ENCODE measurements around the gene MCC. TPM values are rescaled to one million over a fixed set of nuclear protein-coding genes. Genes with fewer than 3 reads are reported as not detected.
A peak's percentile ranks its signal among the peaks of the same experiment; 100 is the strongest.
"Not testable (repeated sequence)": the region's sequence is repeated elsewhere in the genome, so short reads cannot be mapped to it uniquely, and the experiment has no call there.

Gene MCC
- total and polyA plus RNA-seq, 5 experiments from 2014 or later, result 1.2 to 4.6 (median 2.0) TPM

DNA sequence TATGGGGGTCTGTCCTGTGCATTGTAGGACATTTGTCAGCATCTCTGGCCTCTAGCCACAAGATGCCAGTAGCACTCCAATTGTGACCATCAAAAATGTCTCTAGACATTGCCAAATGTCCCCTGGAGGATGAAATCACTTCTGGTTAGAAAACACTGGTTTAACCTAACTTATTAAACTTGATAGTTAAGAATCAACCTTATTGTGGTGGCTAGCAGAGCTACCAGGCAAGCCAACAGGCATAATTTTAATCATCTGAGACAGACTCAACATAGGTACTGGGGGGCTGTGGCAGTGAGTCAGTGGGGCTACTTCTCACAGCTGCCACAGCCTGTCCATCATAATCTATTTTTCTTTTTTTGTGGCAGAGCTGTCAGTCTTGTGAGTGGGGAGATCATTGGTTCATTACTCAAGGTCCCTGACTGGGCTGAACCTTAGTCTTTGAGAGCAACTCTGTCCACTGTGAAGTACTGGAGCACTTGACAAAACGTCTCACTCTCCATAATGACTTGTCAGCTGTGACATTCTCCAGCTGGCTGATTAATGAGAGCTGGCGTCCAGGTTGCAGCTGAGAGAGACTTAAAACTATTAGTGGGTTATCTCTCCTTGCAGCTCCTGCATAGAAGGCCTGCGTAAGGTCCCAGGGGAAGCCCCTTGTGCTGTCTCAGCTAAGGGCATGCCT, 403.7 kb downstream of the MCC start:
- peaks cover 0 to 49% (median 3%) of the 10 kb centered on the region in 3 donors for H3K36me3 Mint-ChIP-seq
- ATAC-seq (no peak), DNase-seq (no peak)
- peaks cover 0 to 8% (median under 1%) of the 10 kb centered on the region in 4 donors for H3K4me1 Mint-ChIP-seq
- no peak overlapping the region for H3K27ac Mint-ChIP-seq
- POLR2A ChIA-PET, result no interaction called here
- H3K9me3 Mint-ChIP-seq, result no peaks in the 10 kb centered on the region
- peaks cover 0 to 3% (median 0%) of the 10 kb centered on the region in 5 donors for H3K27me3 Mint-ChIP-seq
- H3K4me3 Mint-ChIP-seq, result no peak overlapping the region

DNA sequence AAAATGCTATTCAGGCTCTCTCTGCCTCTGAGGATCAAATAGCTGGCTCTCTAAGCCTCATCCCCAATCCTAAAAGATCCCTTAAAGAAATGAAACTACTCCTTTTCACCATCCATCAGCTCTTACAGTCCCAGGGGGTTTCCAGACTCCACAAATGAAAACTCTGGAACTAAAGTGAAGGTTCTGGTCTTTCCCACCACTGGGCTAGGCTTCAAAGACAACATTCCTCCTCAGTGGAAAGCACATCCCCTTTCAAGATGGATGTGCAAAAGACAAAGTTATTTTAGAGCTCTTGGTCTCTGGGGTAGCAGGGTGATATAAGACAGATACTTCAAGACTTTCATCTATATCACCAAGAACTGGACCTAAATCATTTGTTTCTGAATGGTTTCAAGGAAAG, 404.8 kb downstream of the MCC start:
- Mint-ChIP-seq H3K4me3 (no peak overlapping the region), H3K36me3 (peaks cover 0 to 53% (median 7%) of the 10 kb centered on the region in 3 donors), H3K27me3 (peaks cover 0 to 3% (median 0%) of the 10 kb centered on the region in 5 donors), H3K4me1 (peaks cover 0 to 6% (median 0%) of the 10 kb centered on the region in 4 donors), H3K27ac (peak overlapping the region in 1 of 10 donors; percentile 55), H3K9me3 (peaks cover 0 to 6% (median 0%) of the 10 kb centered on the region in 9 donors)
- DNase-seq, result no peak
- POLR2A ChIA-PET, result no interaction called here
- no peak for ATAC-seq

DNA sequence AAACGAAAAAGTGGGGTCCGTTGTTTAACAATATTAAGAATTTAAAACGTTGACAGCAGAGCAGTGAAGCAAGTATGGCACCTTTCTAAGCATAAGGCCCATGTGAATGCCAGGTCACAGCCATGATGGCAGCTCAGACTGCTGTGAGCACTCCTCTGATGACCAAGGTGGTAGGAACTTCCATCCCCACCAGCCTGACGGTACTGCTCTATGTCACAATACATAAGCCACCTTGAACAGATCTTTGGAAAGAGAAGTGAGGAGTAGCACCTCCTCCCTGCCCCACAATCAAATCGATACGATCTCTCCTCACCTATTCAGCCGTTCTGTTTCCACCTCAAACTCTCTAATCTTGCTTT, 405.7 kb downstream of the MCC start:
- peaks cover 0 to 8% (median 2%) of the 10 kb centered on the region in 9 donors for H3K9me3 Mint-ChIP-seq
- H3K27me3 Mint-ChIP-seq, result peaks cover 0 to 3% (median 0%) of the 10 kb centered on the region in 5 donors
- DNase-seq (no peak), ATAC-seq (no peak)
- no peak overlapping the region for H3K4me3 Mint-ChIP-seq
- POLR2A ChIA-PET, result no interaction called here
- peaks cover 0 to 5% (median 1%) of the 10 kb centered on the region in 4 donors for H3K4me1 Mint-ChIP-seq
- peaks cover 0 to 57% (median 7%) of the 10 kb centered on the region in 3 donors for H3K36me3 Mint-ChIP-seq
- peak overlapping the region in 1 of 10 donors; percentile 41 for H3K27ac Mint-ChIP-seq

DNA sequence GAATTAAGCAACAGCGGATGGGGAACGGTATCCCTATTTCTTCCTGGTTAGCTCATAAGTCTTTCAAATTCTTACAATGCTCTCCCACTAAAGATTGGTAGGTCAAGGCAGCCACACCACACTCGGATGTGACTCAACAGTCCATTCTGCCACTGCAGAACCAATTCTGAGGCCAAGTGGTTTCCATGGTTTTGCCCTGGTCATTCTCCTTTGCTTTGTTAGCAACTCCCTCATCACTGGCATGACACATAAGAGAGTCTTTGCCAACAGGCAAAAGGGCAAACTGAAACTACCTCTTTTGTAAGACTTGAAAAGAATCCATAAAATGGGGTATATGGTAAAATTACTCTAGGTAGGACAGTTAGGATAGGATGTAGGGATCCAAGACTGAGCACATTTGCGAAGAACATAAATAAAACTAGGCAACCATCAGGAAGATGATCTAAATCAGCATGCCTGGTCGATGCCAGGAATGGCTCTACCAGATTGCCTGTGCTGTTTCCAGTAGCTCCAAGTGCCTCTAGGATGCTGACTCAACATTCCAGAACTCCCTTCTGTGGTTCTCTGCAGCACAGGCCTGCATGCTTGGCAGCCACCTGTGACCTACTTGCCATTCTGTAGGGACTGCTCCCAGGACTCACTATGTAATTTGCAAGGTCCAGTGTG, 406.2 kb downstream of the MCC start:
- POLR2A ChIA-PET, result no interaction called here
- H3K9me3 Mint-ChIP-seq, result peaks cover 0 to 13% (median 4%) of the 10 kb centered on the region in 9 donors
- peaks cover 0 to 3% (median 0%) of the 10 kb centered on the region in 5 donors for H3K27me3 Mint-ChIP-seq
- H3K4me3 Mint-ChIP-seq, result no peak overlapping the region
- no peak overlapping the region for H3K27ac Mint-ChIP-seq
- H3K36me3 Mint-ChIP-seq, result peaks cover under 1 to 62% (median 7%) of the 10 kb centered on the region in 3 donors
- ATAC-seq (no peak), DNase-seq (no peak)
- H3K4me1 Mint-ChIP-seq, result peaks cover 0 to 9% (median 4%) of the 10 kb centered on the region in 4 donors

DNA sequence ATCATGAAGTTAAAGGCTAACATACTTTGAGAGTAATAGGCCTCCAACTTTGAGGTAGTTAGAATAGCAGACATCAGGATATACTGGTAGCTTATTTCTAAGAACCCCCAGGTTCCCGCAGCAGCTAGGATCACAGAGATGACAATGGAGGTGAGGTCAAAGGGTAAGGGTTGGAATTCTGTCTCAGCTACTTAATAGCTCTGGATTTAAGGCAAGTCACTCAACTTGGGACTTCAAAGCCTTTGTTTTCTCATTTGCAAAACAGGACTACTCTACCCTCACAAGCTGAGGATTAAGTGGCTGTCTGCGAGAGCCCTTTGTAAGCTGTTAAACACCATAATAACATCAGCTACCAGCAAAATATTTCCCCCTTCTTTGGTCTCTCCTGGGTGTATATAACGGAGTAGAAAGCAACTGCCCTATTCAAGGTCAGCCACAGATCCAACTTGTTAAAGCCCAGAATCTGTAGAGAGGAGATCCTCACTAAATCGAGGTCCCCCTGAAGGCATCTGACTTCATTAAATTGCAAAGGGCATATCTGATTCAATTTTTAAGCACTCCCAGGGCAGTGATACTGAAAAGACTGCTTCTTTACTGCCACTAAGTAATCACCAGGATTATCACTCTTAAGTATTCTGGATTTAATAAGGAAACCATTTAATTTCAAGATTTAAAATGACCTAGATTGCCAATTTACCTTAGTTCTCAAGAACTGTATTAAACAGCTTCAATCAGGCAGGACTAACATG, 407.0 kb downstream of the MCC start:
- ATAC-seq, result no peak
- Mint-ChIP-seq H3K27me3 (peaks cover 0 to 3% (median 0%) of the 10 kb centered on the region in 5 donors), H3K4me3 (no peak overlapping the region), H3K9me3 (peaks cover 0 to 13% (median 9%) of the 10 kb centered on the region in 9 donors), H3K36me3 (peaks cover 5 to 66% (median 9%) of the 10 kb centered on the region in 3 donors), H3K27ac (no peak overlapping the region), H3K4me1 (peaks cover 0 to 9% (median 4%) of the 10 kb centered on the region in 4 donors)
- no peak for DNase-seq
- POLR2A ChIA-PET, result interaction anchor here (0.7 kb wide), 1 partner anchor 361 kb away, joined by 7 read pairs; no protein-coding TSS in a partner anchor

DNA sequence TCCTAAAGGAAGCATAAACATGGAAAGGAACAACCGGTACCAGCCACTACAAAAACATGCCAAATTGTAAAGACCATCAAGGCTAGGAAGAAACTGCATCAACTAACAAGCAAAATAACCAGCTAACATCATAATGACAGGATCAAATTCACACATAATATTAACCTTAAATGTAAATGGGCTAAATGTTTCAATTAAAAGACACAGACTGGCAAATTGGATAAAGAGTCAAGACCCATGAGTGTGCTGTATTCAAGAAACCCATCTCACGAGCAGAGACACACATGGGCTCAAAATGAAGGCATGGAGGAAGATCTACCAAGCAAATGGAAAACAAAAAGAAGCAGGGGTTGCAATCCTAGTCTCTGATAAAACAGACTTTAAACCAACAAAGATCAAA, 411.6 kb downstream of the MCC start:
- peaks cover 24 to 37% (median 35%) of the 10 kb centered on the region in 4 donors for H3K4me1 Mint-ChIP-seq
- H3K36me3 Mint-ChIP-seq, result peaks cover 8 to 33% (median 12%) of the 10 kb centered on the region in 3 donors
- H3K27ac Mint-ChIP-seq, result peak overlapping the region in 2 of 10 donors; percentile 5 to 77
- peaks cover 0 to 16% (median 9%) of the 10 kb centered on the region in 9 donors for H3K9me3 Mint-ChIP-seq
- ATAC-seq, DNase-seq, POLR2A ChIA-PET, H3K27me3 Mint-ChIP-seq, H3K4me3 Mint-ChIP-seq: not testable (repeated sequence)

DNA sequence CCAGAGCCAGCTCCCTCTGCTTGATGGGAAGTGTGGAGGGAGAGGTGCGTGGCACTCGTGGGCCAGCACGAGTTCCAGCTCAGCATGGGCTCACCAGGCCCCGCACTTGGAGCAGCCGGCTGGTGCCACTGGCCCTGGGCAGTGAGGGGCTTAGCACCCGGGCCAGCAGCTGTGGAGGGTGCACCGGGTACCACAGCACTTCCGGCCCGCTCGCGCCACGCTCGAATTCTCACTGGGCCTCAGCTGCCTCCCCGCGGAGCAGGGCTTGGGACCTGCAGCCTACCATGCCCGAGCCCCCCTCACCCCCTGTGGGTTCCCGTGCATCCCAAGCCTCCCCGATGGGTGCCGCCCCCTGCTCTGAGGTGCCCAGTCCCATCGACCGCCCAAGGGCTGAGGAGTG, 413.2 kb downstream of the MCC start:
- Mint-ChIP-seq H3K27ac (peak overlapping the region in 3 of 10 donors; percentile 72 to 90 (median 90)), H3K4me3 (peak overlapping the region in 2 of 10 donors; percentile 55 to 83), H3K9me3 (peaks cover 0 to 16% (median 9%) of the 10 kb centered on the region in 9 donors), H3K27me3 (peaks cover 0 to 1% (median 0%) of the 10 kb centered on the region in 5 donors), H3K36me3 (peaks cover 8 to 25% (median 12%) of the 10 kb centered on the region in 3 donors), H3K4me1 (peaks cover 24 to 41% (median 36%) of the 10 kb centered on the region in 4 donors)
- DNase-seq, result no peak
- POLR2A ChIA-PET, result no interaction called here
- no peak for ATAC-seq

DNA sequence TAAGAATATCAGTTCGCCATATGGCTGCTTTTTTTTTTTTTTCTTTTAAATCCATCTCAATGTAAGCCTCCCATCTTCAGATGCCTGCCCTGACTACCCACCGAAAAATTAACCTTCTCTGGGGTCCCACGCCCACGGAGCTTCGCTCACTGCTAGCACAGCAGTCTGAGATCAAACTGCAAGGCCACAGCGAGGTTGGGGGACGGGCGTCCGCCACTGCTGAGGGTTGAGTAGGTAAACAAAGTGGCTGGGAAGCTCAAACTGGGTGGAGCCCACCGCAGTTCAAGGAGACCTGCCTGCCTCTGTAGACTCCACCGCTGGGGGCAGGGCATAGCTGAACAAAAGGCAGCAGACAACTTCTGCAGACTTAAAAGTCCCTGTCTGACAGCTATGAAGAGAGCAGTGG, 414.6 kb downstream of the MCC start:
- H3K27ac Mint-ChIP-seq, result peak overlapping the region; percentile 31 to 90 (median 84)
- H3K36me3 Mint-ChIP-seq, result peaks cover 8 to 19% (median 10%) of the 10 kb centered on the region in 3 donors
- not testable (repeated sequence) for H3K27me3 Mint-ChIP-seq
- H3K4me1 Mint-ChIP-seq, result peaks cover 29 to 40% (median 38%) of the 10 kb centered on the region in 4 donors
- H3K9me3 Mint-ChIP-seq, result peaks cover 0 to 14% (median 5%) of the 10 kb centered on the region in 9 donors
- H3K4me3 Mint-ChIP-seq, result peak overlapping the region; percentile 53 to 83 (median 72)
- POLR2A ChIA-PET, result interaction anchor here (0.6 to 1.8 kb wide), 6 partner anchors 10 to 98 kb away, joined by 3 to 9 read pairs (median 3); no protein-coding TSS in a partner anchor
- peak; percentile 75 to 81 for ATAC-seq
- DNase-seq, result peak; percentile 24 to 79 (median 58)

DNA sequence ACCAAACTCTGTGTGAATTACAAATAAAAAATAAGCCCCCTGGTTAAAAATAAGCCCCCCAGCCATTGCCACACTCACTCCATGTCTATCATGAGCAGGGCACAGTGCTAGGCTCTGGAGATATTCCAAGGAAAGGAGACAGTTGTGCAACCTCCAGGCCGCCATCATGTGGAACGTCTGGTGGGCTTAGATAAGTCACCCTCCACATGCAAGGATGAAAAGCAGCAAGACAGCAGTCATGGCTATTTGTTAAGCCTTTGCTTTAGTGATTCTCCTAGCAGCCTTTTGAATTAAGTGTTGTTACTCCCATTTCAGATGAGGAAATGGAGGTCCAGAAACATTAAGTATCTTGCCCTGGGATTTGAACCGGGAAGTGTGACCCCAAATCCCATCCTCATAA, 416.9 kb downstream of the MCC start:
- Mint-ChIP-seq H3K4me3 (no peak overlapping the region), H3K4me1 (peaks cover 33 to 46% (median 40%) of the 10 kb centered on the region in 4 donors), H3K27me3 (peaks cover 0 to 1% (median 0%) of the 10 kb centered on the region in 5 donors), H3K9me3 (peaks cover 0 to 5% (median 0%) of the 10 kb centered on the region in 9 donors), H3K36me3 (peaks cover 3 to 9% (median 9%) of the 10 kb centered on the region in 3 donors), H3K27ac (peak overlapping the region in 4 of 10 donors; percentile 46 to 80 (median 66))
- ATAC-seq, result no peak
- POLR2A ChIA-PET, result no interaction called here
- DNase-seq, result no peak

DNA sequence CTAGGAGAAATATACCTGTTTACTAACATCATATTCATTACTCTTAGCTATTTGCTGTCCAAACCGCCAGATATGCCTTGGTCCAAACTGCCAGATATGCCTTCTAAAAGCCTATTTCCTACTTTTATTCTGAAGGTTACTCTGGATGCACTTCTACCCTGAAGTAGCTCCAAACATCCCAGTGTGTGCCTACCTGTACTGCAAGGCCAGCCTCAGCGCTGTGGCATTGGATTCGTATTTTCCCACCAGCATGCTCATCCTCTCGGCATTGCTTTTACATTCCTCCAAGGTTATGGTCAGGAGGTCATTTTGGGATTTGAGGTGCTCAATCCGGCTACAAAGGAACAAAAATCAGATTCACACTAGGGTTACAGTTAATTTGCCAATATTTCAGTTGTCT, 417.4 kb downstream of the MCC start:
- Mint-ChIP-seq H3K9me3 (peaks cover 0 to 5% (median 0%) of the 10 kb centered on the region in 9 donors), H3K36me3 (peaks cover 3 to 9% (median 9%) of the 10 kb centered on the region in 3 donors), H3K4me3 (no peak overlapping the region), H3K27me3 (peaks cover 0 to 1% (median 0%) of the 10 kb centered on the region in 5 donors), H3K27ac (peak overlapping the region in 4 of 10 donors; percentile 19 to 43 (median 31)), H3K4me1 (peaks cover 34 to 45% (median 43%) of the 10 kb centered on the region in 4 donors)
- POLR2A ChIA-PET, result no interaction called here
- ATAC-seq (no peak), DNase-seq (no peak)

DNA sequence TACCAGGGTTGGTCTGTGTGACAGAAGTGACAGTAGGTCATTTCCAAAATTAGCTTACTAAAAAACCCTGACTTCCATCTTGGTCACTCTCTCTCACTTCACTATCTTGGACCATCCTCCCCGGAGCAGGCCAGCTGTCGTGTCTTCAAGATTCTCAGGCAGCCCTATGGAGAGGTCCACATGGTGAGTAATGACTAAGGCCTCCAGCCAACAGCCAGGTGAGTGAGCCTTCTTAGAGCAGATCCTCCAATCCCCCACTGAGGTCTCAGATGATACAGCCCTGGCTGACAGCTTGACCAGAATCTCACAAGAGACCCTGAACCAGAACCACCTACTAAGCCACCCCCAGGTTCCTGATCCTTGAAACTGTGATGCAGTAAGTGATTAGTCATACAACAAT, 419.7 kb downstream of the MCC start:
- Mint-ChIP-seq H3K4me1 (peaks cover 38 to 51% (median 46%) of the 10 kb centered on the region in 4 donors), H3K27me3 (no peaks in the 10 kb centered on the region), H3K4me3 (peak overlapping the region in 1 of 10 donors; percentile 49), H3K36me3 (peaks cover 0 to 5% (median 3%) of the 10 kb centered on the region in 3 donors), H3K9me3 (no peaks in the 10 kb centered on the region), H3K27ac (peak overlapping the region in 5 of 10 donors; percentile 12 to 55 (median 26))
- ATAC-seq (no peak), DNase-seq (no peak)
- POLR2A ChIA-PET, result no interaction called here
